Measurements from ENCODE around the gene GMDS. TPM values are rescaled to one million over a fixed set of nuclear protein-coding genes. Genes with fewer than 3 reads are reported as not detected.

The GMDS gene
- total and polyA plus RNA-seq, 2 of the 13 experiments (the other 11 are each of a cell fraction or from before 2014, with no cell fraction given), result 64.4 to 112 TPM

GRCh38 chr6:1837826-1838225 lies 407.6 kb downstream of the GMDS start:
- no peak overlapping the region for H2AFZ ChIP-seq (ENCODE audit: low read length)
- H3K9ac ChIP-seq (ENCODE audit: insufficient read depth, low read depth, low read length), result no peak overlapping the region
- no peaks in the 10 kb centered on the region for H3K27me3 ChIP-seq (ENCODE audit: control insufficient read depth in 1 of 2, insufficient read depth in 2 of 2, low read length in 2 of 2)
- H3K36me3 ChIP-seq (replicated peaks in 1 of 2; ENCODE audit: control insufficient read depth in 1 of 2, insufficient read depth in 2 of 2, low read length in 2 of 2), result peaks cover 0 to 12% of the 10 kb centered on the region in 2 experiments; a peak in 3 of 5 replicates
- ChIA-PET POLR2A (no interaction called here), CTCF (ENCODE audit: low intra/inter-chr PET ratio, low total read pairs) (no interaction called here)
- ATAC-seq (no peak), FAIRE-seq (no peak), DNase-seq (ENCODE audit: low spot score) (no peak)
- in situ Hi-C loops (cut with HindIII; ENCODE audit: extremely low pct_ligation_motif_present, low pct_unique_long_range_greater_than_20kb), result no loop called here
- no peak for TF ChIP-seq HES4 (CRISPR knock-in tag; IDR thresholded peaks at IDR 0.05; ENCODE audit: borderline replicate concordance)
- no peak for TF ChIP-seq ZSCAN29 (CRISPR knock-in tag; conservative IDR thresholded peaks at IDR 0.05)
- no peak for TF ChIP-seq ZIK1 (CRISPR knock-in tag; IDR thresholded peaks at IDR 0.05; ENCODE audit: borderline replicate concordance, low read depth)
- no peak for TF ChIP-seq NR2C2 (CRISPR knock-in tag; IDR thresholded peaks at IDR 0.05; ENCODE audit: borderline replicate concordance)
- no peak for TF ChIP-seq NFATC3 (CRISPR knock-in tag; IDR thresholded peaks at IDR 0.05)
- no peak for TF ChIP-seq MIER3 (CRISPR knock-in tag; IDR thresholded peaks at IDR 0.05; ENCODE audit: borderline replicate concordance)
- TF ChIP-seq ZSCAN20 (CRISPR knock-in tag; IDR thresholded peaks at IDR 0.05; ENCODE audit: borderline replicate concordance), result no peak
- no peak for TF ChIP-seq ZNF75D (CRISPR knock-in tag; IDR thresholded peaks at IDR 0.05; ENCODE audit: borderline replicate concordance)
- no peak for TF ChIP-seq SP5 (CRISPR knock-in tag; IDR thresholded peaks at IDR 0.05; ENCODE audit: borderline replicate concordance, low read depth)
- H3K4me3 ChIP-seq (replicated peaks in 1 of 3; ENCODE audit: insufficient read depth in 1 of 3, low read depth in 2 of 3, low read length in 3 of 3), result no peak overlapping the region
- H3K9me3 ChIP-seq (ENCODE audit: low read length), result no peaks in the 10 kb centered on the region
- peaks cover 8% of the 10 kb centered on the region; the same call in 1 of the 2 replicates for H3K4me1 ChIP-seq (ENCODE audit: insufficient read depth, low read length)
- no peak overlapping the region for H3K4me2 ChIP-seq (ENCODE audit: low read depth, low read length)
- WGBS (ENCODE audit: low lambda C conversion rate), result 88% methylated on average over 2 of the region's 2 CpGs
- no peaks in the 10 kb centered on the region for H3K79me2 ChIP-seq (ENCODE audit: insufficient read depth, low read length)
- intact Hi-C loops (cut with micrococcal nuclease; ENCODE audit: unreplicated experiment), result no loop called here
- H4K20me1 ChIP-seq (ENCODE audit: insufficient read depth, low read length), result peaks cover 4% of the 10 kb centered on the region; the same call in 1 of the 2 replicates
- no TSS peak for BruUV-seq (replicated peaks)
- no peak overlapping the region for H3K27ac ChIP-seq (ENCODE audit: extremely low read length, insufficient read depth, low read length)

GRCh38 chr6:1836690-1837089 lies 408.7 kb downstream of the GMDS start:
- intact Hi-C loops (cut with micrococcal nuclease; ENCODE audit: unreplicated experiment) (no loop called here), in situ Hi-C loops (cut with HindIII; ENCODE audit: extremely low pct_ligation_motif_present, low pct_unique_long_range_greater_than_20kb) (no loop called here)
- ATAC-seq, result no peak
- FAIRE-seq, result no peak
- Histone ChIP-seq H2AFZ (ENCODE audit: low read length) (no peak overlapping the region), H3K27ac (ENCODE audit: extremely low read length, insufficient read depth, low read length) (no peak overlapping the region), H3K79me2 (ENCODE audit: insufficient read depth, low read length) (no peaks in the 10 kb centered on the region), H3K27me3 (ENCODE audit: control insufficient read depth in 1 of 2, insufficient read depth in 2 of 2, low read length in 2 of 2) (no peaks in the 10 kb centered on the region), H4K20me1 (ENCODE audit: insufficient read depth, low read length) (no peaks in the 10 kb centered on the region), H3K9ac (ENCODE audit: insufficient read depth, low read depth, low read length) (no peak overlapping the region), H3K36me3 (replicated peaks in 1 of 2; ENCODE audit: control insufficient read depth in 1 of 2, insufficient read depth in 2 of 2, low read length in 2 of 2) (peaks cover 0 to 12% of the 10 kb centered on the region in 2 experiments; a peak in 3 of 5 replicates), H3K4me1 (ENCODE audit: insufficient read depth, low read length) (peaks cover 13% of the 10 kb centered on the region), H3K9me3 (ENCODE audit: low read length) (no peaks in the 10 kb centered on the region), H3K4me2 (ENCODE audit: low read depth, low read length) (no peak overlapping the region), H3K4me3 (replicated peaks in 1 of 3; ENCODE audit: insufficient read depth in 1 of 3, low read depth in 2 of 3, low read length in 3 of 3) (no peak overlapping the region)
- WGBS (ENCODE audit: low lambda C conversion rate), result 97% methylated on average over 3 of the region's 3 CpGs
- POLR2A ChIA-PET, result no interaction called here
- BruUV-seq (replicated peaks), result no TSS peak
- DNase-seq (ENCODE audit: low spot score), result no peak
- TF ChIP-seq ZFP90 (CRISPR knock-in tag; IDR thresholded peaks at IDR 0.05; ENCODE audit: borderline replicate concordance), result no peak
- TF ChIP-seq NCOR1 (IDR thresholded peaks at IDR 0.05; ENCODE audit: borderline replicate concordance, low read length), result no peak
- no peak for TF ChIP-seq YY1 (IDR thresholded peaks at IDR 0.05; ENCODE audit: insufficient read depth, insufficient replicate concordance, low read depth, low read length)
- CTCF ChIA-PET (ENCODE audit: low intra/inter-chr PET ratio, low total read pairs), result no interaction called here
